Jurkat, Clone E6-1 (cell line): ENCODE measurements around the gene ANKRD44.

Experiments used
- DNase-seq: peaks from one replicate; pipeline ENCODE4 v3.0.0-alpha.2; 2011; ENCODE audit warnings: low read depth, low spot score
- H3K4me3 ChIP-seq: 2 replicates; pipeline ENCODE4 v1.5.1; 2011; ENCODE audit warnings: mild to moderate bottlenecking, low read length, control low read depth, moderate library complexity

The ANKRD44 gene

DNA sequence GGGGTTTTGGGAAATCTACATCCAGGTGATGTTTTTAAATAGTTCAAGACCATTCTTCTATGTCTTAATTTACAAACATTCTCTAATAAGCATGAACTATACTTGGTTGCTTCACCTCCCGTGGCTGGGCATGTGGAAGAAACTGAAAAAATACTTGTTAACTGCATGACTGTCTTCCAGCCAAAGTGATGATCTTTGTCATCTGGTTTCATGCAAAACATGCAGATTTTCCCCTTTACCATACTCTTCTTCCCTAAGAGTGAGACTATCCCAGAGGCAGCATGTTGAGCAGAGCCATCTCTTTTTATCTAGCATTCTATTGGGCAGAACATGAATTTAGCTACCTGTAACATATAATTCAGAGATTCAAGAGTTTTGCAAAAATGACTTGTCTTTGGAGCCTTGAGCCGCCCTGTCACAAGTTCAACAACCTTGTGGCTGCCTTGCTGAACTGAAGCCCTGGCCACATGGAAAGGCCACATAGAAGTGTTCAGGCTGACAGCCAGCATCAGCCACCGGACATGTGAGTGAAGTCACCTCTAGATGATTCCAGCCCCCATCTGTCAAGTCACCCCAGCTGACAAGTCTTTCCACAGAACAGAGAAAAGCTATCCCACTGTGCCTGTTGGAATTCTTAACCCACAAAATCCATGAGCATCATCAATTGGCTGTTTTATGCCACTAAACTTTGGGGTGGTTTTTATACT, 142.8 kb downstream of the ANKRD44 start:
- DNase-seq = no peak
- H3K4me3 ChIP-seq = no peak overlapping the region

DNA sequence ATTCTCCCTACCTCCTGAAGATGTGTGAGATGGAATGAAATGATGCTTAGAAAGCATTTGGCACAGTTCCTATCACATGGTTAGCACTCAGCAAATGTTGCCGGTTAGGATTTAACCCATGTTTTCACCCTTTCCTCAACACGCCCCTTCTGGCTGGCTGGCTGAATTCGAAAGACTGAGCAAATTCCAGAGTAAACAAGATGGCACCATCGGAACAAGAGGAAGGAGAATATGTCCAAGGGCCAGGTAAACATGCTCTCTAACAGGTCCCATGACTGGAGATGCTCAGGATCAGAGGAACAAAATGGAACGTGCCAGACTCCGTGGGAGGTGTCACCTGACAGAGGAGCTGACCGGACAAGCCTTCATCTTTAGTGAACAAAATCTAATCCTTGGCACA, 145.6 kb downstream of the ANKRD44 start:
- H3K4me3 ChIP-seq = no peak overlapping the region
- no peak for DNase-seq

DNA sequence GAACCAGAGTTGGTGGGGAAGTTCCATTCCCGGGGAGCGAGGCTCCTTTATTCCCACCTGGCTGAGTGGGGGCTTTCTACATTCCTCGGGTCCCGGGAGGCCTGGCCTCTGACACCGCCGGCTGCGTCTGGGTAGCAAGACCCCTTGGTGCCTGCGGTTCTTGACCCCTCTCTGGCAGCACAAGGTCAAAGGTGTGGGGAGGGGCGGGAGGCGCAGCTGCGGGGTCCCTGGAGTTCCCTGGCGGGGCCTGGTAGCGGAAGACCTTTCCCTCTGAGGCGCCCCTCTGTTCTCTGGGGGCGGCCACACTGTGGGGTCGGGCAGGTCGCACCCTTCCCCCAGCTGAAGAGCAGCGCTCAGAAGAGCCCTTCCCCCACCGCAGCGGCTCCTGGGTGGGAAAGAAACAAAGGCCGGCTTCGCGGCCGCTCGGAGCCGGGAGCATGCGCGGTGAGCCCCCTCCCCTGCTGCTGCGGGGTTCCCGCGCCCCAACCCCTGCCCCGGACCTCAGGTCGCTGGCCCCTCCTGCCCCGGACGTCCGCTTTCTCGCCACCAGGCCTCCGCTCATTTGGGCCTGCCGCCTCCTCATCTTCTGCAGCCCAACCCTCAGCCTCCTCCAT, 146.3 kb downstream of the ANKRD44 start:
- DNase-seq = no peak

GRCh38 chr2:197163712-197164140, 146.9 kb downstream of the ANKRD44 start:
- H3K4me3 ChIP-seq = no peak overlapping the region

More for the DNA sequence above, 146.3 kb downstream of the ANKRD44 start:
- no peak overlapping the region for H3K4me3 ChIP-seq

DNA sequence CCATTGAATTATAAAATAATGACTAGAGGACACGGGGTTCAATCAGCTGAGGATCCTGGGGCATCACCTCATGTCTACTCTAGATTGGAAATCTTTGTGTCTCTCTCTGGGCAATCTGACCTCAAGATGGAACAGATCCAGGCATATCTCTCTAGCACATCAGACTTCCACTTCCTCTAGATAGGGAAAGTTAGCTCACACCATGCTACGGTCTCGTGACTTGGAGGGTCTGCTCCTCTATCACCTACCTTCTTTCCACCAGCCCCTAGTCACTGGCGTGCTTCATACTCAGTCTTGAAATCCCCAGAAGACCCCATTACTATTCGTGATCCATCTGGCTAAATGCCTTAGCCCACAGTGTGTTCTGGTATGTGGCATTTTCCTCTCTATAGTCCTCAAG, 148.8 kb downstream of the ANKRD44 start:
- no peak overlapping the region for H3K4me3 ChIP-seq
- no peak for DNase-seq

More at GRCh38 chr2:197163712-197164140, 146.9 kb downstream of the ANKRD44 start:
- DNase-seq = no peak

DNA sequence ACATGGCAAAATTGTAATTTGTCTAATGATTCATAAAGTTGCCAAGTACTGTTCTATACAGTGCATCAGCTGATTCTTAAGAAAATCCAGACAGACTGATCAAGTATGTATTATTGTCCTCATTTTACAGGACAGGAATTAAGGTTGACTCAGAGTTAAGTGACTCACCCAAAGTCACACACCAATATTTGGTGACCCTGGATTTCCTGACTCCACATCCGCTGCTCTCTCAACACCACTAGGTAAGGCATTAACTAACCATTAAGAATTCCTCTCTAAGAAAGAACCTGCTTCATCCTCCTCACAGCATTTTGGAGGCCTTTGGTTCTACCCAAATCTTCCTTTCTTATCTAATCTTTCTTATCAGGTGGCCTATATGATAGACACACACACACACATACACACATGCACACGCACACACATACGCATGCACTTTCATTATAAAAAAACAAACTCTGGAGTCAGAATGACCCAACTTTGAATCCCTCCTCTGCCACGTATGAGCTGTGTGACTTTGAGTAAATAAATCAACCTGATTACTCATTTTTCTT, 150.8 kb downstream of the ANKRD44 start:
- no peak for DNase-seq
- H3K4me3 ChIP-seq = no peak overlapping the region

- DNase-seq = no peak
- H3K4me3 ChIP-seq = no peak overlapping the region
Observed at GRCh38 chr2:197158591-197159550, 151.7 kb downstream of the ANKRD44 start.

GRCh38 chr2:197157879-197158537, 152.6 kb downstream of the ANKRD44 start:
- no peak overlapping the region for H3K4me3 ChIP-seq
- no peak for DNase-seq

- DNase-seq = no peak
Observed at GRCh38 chr2:197156771-197157170, 153.8 kb downstream of the ANKRD44 start.

DNA sequence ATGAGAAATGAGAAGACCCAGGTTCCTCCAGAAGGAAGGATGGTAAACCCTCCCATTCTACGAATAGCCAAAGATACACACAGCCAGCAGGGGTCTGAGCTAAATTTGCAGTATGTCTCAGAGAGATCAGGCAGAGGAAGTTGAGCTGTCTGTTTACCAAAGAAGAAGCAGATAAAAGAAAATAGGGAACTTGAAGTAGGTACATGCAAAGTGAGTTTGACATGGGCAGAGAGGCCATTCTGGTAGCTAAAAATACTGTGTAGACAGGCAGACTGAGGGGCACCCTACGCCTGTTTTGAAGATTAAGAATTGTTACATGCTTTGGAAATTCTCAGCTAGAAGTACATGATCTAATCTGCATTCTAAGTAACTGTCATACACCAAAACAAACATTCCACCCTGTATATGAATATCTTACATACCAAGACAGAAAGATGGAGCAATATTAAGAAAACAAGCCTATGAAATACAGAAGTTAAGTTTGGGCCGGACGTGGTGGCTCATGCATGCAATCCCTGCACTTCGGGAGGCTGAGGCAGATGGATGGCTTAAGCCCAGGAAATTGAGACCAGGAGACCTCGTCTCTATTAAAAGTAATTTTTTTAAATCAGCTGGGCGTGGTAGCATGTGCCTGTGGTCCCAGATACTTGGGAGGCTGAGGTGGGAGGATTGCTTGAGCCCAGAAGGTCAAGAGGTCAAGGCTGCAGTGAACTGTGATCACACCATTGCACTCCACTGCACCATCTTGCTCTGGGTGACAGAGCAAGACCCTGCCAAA, 157.9 kb downstream of the ANKRD44 start:
- H3K4me3 ChIP-seq = no peak overlapping the region
- DNase-seq = peak; percentile 44

More at GRCh38 chr2:197156771-197157170, 153.8 kb downstream of the ANKRD44 start:
- no peak overlapping the region for H3K4me3 ChIP-seq

DNA sequence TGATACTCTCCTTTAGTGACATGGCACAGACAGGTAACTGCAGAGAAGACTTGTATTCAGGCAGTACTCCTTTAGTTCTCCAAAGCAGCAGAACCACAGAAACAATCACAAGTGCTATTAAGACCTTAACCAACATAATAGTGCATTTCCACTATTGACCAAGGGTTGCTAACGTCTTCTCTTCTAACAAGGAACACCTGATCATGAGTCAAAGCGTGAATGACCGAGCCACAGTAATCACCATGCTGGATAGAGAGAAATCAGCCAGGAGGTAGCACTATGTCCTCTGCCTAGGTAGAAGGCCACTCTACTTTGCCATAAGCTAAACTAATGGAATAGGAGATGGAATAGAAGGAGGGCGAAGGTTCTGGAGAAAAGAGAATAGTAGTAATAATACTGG, 161.0 kb downstream of the ANKRD44 start:
- H3K4me3 ChIP-seq = no peak overlapping the region
- no peak for DNase-seq

DNA sequence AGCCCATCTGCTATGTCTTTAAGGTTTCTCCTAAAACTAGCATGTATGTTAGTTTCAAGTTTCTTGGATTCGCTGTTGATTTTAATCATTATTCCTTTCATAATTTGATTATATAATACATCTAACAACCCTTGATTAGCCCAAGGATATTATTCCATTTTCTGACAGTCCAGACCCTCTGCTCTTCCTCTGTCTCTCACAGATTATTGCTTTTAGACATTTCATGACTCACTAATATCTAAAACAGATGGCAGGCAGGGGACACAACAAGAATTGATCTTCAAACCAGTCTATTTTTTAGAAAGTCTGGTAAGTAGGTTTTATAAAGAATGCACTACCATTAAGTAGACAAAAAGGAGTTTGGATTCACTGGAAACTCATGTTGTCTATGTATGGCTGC, 162.2 kb downstream of the ANKRD44 start:
- H3K4me3 ChIP-seq = no peak overlapping the region
- DNase-seq = no peak

GRCh38 chr2:197147942-197148341, 162.6 kb downstream of the ANKRD44 start:
- no peak for DNase-seq
- H3K4me3 ChIP-seq = no peak overlapping the region

DNA sequence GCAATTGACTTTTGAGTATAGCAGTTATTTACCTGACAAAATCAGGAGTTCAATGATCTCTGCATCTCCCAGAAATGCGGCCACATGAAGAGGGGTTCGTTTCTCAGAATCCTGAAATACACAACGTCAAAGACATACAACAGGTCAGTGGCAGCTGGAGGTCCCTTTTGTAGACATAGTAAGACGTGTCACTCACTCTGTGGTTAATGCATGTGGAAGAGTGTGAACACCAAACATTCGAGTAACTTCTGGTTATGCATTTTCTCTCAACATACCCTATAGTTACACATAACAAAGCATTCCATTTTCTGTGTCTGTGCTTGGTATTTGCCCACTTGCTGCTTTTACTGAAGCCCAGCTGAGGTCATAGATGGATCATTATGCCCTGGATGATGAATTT, 163.6 kb downstream of the ANKRD44 start:
- no peak for DNase-seq
- no peak overlapping the region for H3K4me3 ChIP-seq

DNA sequence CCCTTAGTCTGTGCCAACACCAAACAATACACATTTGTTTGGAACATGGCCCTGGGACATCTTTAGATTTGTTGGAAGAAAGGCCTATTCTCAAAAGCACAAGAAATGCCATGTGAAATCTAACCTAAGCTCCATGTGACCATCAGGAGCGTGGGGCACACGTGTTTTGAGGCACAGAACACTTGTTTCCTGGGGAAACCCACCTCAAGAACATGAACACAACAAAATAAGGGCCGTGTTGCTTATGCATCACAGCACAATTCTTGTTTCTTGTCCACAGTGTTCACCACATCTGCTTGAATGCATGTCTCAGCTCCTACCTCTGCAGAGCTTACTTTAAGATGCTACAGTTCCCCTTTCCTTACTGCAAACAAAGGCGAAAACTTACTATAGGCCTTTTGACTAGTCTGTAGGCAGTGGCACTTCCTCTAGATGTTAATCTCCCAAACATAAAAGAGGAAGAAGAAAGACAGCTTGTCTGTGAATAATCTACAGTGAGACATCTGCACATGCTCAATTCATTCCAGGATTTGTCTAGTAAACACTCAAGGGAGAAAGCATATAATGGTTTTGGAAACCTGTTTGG, 165.0 kb downstream of the ANKRD44 start:
- H3K4me3 ChIP-seq = no peak overlapping the region
- peak; percentile 90 for DNase-seq

DNA sequence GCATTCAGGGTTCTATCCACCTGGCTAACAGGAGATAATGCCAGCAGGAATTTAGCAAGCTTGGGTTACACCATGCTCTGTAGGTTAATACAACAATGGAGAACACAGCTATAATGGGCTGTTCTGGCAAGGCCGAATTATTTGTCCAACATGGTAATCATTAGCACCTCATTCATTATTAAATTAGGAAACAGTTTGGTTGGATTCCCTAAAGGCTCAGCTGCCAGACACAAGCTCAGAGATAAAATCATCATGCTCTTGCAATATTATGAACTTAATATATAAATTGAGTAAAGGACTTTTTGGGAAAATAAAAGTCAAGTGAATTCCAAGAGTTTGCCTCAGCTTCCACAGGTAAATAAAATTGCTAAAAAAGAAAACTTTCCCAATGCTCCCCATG, 166.4 kb downstream of the ANKRD44 start:
- DNase-seq = no peak
- no peak overlapping the region for H3K4me3 ChIP-seq

GRCh38 chr2:197141702-197142473, 168.7 kb downstream of the ANKRD44 start:
- DNase-seq = no peak
- no peak overlapping the region for H3K4me3 ChIP-seq
